ENCODE data around the gene LPIN1.

Gene LPIN1

GRCh38 chr2:11762031-11762430 is 15.6 kb downstream of the LPIN1 start:
- DNase-seq (ENCODE audit: low read depth, low spot score) = no peak
- no peak for TF ChIP-seq CTCF (IDR thresholded peaks at IDR 0.05; ENCODE audit: low read depth, low read length)
- H3K4me3 ChIP-seq (ENCODE audit: low read depth, low read length) = no peak overlapping the region
- in situ Hi-C loops (cut with HindIII; ENCODE audit: low sequenced_read_pairs) = no loop called here

- no peak overlapping the region for H3K4me3 ChIP-seq (ENCODE audit: low read depth, low read length)
- no peak for TF ChIP-seq CTCF (IDR thresholded peaks at IDR 0.05; ENCODE audit: low read depth, low read length)
- in situ Hi-C loops (cut with HindIII; ENCODE audit: low sequenced_read_pairs) = no loop called here
- no peak for DNase-seq (ENCODE audit: low read depth, low spot score)
Observed at GRCh38 chr2:11762799-11763461, 16.5 kb downstream of the LPIN1 start.

- no peak for TF ChIP-seq CTCF (IDR thresholded peaks at IDR 0.05; ENCODE audit: low read depth, low read length)
- no peak overlapping the region for H3K4me3 ChIP-seq (ENCODE audit: low read depth, low read length)
- in situ Hi-C loops (cut with HindIII; ENCODE audit: low sequenced_read_pairs) = no loop called here
- DNase-seq (ENCODE audit: low read depth, low spot score) = no peak
Observed at GRCh38 chr2:11764359-11764758, 17.9 kb downstream of the LPIN1 start.

GRCh38 chr2:11764920-11765319 is 18.5 kb downstream of the LPIN1 start:
- no peak overlapping the region for H3K4me3 ChIP-seq (ENCODE audit: low read depth, low read length)
- no peak for TF ChIP-seq CTCF (IDR thresholded peaks at IDR 0.05; ENCODE audit: low read depth, low read length)
- no peak for DNase-seq (ENCODE audit: low read depth, low spot score)
- in situ Hi-C loops (cut with HindIII; ENCODE audit: low sequenced_read_pairs) = no loop called here

GRCh38 chr2:11765501-11765900 is 19.1 kb downstream of the LPIN1 start:
- TF ChIP-seq CTCF (IDR thresholded peaks at IDR 0.05; ENCODE audit: low read depth, low read length) = no peak
- DNase-seq (ENCODE audit: low read depth, low spot score) = no peak
- no peak overlapping the region for H3K4me3 ChIP-seq (ENCODE audit: low read depth, low read length)
- in situ Hi-C loops (cut with HindIII; ENCODE audit: low sequenced_read_pairs) = no loop called here

- no peak for DNase-seq (ENCODE audit: low read depth, low spot score)
- in situ Hi-C loops (cut with HindIII; ENCODE audit: low sequenced_read_pairs) = no loop called here
- no peak overlapping the region for H3K4me3 ChIP-seq (ENCODE audit: low read depth, low read length)
- no peak for TF ChIP-seq CTCF (IDR thresholded peaks at IDR 0.05; ENCODE audit: low read depth, low read length)
Observed at GRCh38 chr2:11766016-11766415, 19.6 kb downstream of the LPIN1 start.

All from astrocyte of the spinal cord (primary cell).